PC-3 (cell line): ENCODE results near the gene FREY1.

ENCODE experiments used
- EZH2 ChIP-seq: fragments of 300-600 bp; sonication (generic); IDR thresholded peaks from one replicate; pipeline ENCODE4 v1.6.1; 2017; ENCODE audit warnings: antibody characterized with exemption, mild to moderate bottlenecking, low read length; ENCODE audit not compliant: unreplicated experiment
- TF ChIP-seq, protein P1 (sequence below): fragments of 300-600 bp; sonication (generic); conservative IDR thresholded peaks from 2 replicates; pipeline ENCODE4 v1.5.1; 2017; ENCODE audit warnings: antibody characterized with exemption, low read depth, mild to moderate bottlenecking, low read length

DNA sequence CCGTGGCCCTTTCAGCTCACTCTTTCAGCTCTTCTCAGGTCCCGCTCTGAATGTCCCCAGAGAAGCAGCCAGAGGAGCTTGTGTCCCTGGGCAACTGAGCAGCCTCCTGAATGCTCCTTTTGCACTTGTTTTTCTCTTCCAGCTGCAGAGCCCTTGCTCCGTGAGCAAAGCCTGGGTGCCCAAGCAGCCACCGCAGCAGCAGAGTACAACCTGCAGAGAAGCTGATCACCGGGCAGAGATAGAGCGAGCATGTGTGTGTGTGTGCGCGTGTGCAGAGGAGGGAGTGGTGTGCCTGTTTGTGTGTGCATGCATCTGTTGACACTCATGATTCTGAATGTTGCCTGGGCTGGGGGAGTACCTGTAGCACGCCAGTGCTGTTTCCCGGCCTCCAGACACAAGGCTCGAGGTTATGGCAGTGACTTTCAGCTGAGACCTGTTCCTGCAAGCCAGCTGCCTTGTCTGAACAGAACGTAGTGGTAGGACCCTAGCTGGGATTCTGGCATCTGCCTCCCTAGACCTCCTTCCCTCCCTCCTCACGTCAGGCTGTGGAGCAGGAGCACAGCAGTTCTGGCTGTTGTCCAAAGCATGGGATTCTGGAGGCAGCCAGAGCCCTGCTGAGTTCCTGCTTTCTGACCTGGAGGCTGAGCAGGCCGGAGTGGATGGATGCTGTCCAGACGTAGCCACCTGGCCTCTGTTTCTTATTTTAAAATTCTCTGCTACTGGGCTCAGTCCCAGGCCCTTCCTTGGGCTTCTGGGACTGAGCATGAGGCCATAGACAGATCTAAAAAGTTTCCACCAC lies 26.1 kb downstream of the FREY1 start:
- TF ChIP-seq EZH2, result no peak
- TF ChIP-seq, protein P1, sequence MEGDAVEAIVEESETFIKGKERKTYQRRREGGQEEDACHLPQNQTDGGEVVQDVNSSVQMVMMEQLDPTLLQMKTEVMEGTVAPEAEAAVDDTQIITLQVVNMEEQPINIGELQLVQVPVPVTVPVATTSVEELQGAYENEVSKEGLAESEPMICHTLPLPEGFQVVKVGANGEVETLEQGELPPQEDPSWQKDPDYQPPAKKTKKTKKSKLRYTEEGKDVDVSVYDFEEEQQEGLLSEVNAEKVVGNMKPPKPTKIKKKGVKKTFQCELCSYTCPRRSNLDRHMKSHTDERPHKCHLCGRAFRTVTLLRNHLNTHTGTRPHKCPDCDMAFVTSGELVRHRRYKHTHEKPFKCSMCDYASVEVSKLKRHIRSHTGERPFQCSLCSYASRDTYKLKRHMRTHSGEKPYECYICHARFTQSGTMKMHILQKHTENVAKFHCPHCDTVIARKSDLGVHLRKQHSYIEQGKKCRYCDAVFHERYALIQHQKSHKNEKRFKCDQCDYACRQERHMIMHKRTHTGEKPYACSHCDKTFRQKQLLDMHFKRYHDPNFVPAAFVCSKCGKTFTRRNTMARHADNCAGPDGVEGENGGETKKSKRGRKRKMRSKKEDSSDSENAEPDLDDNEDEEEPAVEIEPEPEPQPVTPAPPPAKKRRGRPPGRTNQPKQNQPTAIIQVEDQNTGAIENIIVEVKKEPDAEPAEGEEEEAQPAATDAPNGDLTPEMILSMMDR, result no peak
